ENCODE data around the gene MACROH2A1. TPM values are rescaled to one million over a fixed set of nuclear protein-coding genes. Genes with fewer than 3 reads are reported as not detected.

Gene MACROH2A1
- total and polyA plus RNA-seq, 2 of the 4 experiments (the other 2 are of a cell fraction) = 122 to 126 TPM

DNA sequence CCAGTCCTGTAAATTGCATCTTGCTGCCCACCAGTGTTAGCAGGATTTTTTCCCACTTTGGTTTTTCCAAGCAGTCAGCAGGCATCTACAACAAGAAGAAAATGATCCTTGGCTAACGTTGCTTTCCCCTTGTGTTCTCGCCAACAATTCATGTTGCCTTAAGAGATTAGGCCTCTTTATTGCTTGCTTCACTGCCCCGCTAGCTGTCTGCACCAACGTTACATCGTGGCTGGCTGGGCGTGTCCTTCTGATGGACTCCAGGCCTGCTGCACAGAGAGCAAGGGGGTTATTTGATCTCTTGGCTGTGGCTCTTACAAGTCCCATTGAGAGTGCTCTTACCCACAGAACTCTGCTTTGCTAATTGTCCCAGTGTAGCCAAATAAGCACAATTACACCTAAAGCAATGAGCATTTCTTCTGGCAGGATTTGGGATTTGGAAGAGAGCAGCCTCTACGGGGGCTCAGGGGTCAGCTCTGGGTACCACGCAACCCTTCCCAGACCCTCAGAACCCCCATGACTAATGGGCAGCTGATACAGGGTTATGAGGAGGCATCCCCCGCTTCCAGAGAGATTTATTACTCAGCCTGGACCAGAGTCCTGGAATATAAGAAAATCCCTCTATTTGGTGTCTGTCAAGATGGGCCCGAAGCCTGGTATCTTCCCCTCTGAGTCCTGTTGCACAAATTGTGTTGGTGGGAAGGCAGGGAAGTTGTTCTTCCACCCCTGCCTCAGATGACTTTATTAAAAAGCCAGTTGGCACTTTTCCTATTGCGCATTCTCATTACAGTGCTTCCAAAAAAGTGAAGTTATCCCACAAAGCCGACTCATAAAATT is 30.5 kb upstream of the MACROH2A1 start:
- Histone ChIP-seq H3K9me1 (ENCODE audit: insufficient read depth, low read length) (peaks cover 8% of the 10 kb centered on the region), H2BK15ac (ENCODE audit: low read depth, low read length) (no peak overlapping the region), H4K20me1 (ENCODE audit: insufficient read depth, low read length) (0 out of 2 replicates have a peak, but pooled peaks cover 3% of the 10 kb centered on the region), H3K36me3 (ENCODE audit: control insufficient read depth, insufficient read depth, low read length) (no peaks in the 10 kb centered on the region), H3K27me3 (ENCODE audit: control insufficient read depth, insufficient read depth, low read length) (no peaks in the 10 kb centered on the region), H3K56ac (ENCODE audit: extremely low read depth, insufficient read depth, low read length) (no peak overlapping the region), H4K8ac (ENCODE audit: low read depth in 2 of 2, low read length in 2 of 2) (no peak overlapping the region), H3K4me3 (ENCODE audit: insufficient read depth, low read depth, low read length) (no peak overlapping the region), H3K79me1 (ENCODE audit: low read depth in 1 of 2, low read length in 2 of 2) (no peaks in the 10 kb centered on the region), H4K5ac (ENCODE audit: low read depth, low read length) (no peak overlapping the region), H3K23ac (ENCODE audit: low read depth, low read length) (no peak overlapping the region), H2BK20ac (ENCODE audit: low read depth, low read length) (no peak overlapping the region), H3K27ac (ENCODE audit: insufficient read depth, low read length) (no peak overlapping the region), H2AK5ac (ENCODE audit: low read depth, low read length) (no peak overlapping the region), H3K4me2 (ENCODE audit: low read depth, low read length) (no peak overlapping the region), H3K9me3 (ENCODE audit: control insufficient read depth, insufficient read depth, low read length) (peaks cover 5% of the 10 kb centered on the region), H3K14ac (replicated peaks; ENCODE audit: low read depth, low read length) (no peak overlapping the region), H3K4me1 (ENCODE audit: control insufficient read depth, insufficient read depth, low read length) (peaks cover 9% of the 10 kb centered on the region), H4K91ac (ENCODE audit: insufficient read depth, low read depth, low read length) (no peak overlapping the region), H2BK120ac (ENCODE audit: low read depth, low read length) (no peak overlapping the region), H2BK5ac (ENCODE audit: low read depth, low read length, poor library complexity, severe bottlenecking) (no peak overlapping the region), H2AK9ac (replicated peaks; ENCODE audit: low read depth, low read length, poor library complexity) (no peak overlapping the region), H3K4ac (ENCODE audit: low read depth, low read length) (no peak overlapping the region), H2AFZ (replicated peaks; ENCODE audit: low read length, poor library complexity) (peak overlapping the region; percentile 53), H3K18ac (ENCODE audit: low read depth, low read length) (no peak overlapping the region), H3K9ac (ENCODE audit: low read depth, low read length) (no peak overlapping the region)
- 34% methylated on average over 2 of the region's 12 CpGs; no CpG with 5 or more reads in 1 of the 2 experiments for WGBS, 2 experiments (ENCODE audit: extremely low coverage in 2 of 2, insufficient read length in 1 of 2)
- intact Hi-C loops (cut with micrococcal nuclease) (loop anchor here (10.0 kb wide), 1 partner anchor 225 kb away; no protein-coding TSS in a partner anchor), dilution Hi-C loops (cut with HindIII; ENCODE audit: low sequenced_read_pairs, unreplicated experiment) (no loop called here), in situ Hi-C loops (cut with MboI; ENCODE audit: low sequenced_read_pairs) (no loop called here)
- TF ChIP-seq, protein P1, sequence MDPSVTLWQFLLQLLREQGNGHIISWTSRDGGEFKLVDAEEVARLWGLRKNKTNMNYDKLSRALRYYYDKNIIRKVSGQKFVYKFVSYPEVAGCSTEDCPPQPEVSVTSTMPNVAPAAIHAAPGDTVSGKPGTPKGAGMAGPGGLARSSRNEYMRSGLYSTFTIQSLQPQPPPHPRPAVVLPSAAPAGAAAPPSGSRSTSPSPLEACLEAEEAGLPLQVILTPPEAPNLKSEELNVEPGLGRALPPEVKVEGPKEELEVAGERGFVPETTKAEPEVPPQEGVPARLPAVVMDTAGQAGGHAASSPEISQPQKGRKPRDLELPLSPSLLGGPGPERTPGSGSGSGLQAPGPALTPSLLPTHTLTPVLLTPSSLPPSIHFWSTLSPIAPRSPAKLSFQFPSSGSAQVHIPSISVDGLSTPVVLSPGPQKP (IDR thresholded peaks at IDR 0.05; ENCODE audit: borderline replicate concordance, low read depth, low read length) = no peak
- TF ChIP-seq FOS (IDR thresholded peaks at IDR 0.05; ENCODE audit: low read depth, low read length) = no peak
- TF ChIP-seq USF2 (IDR thresholded peaks at IDR 0.05; ENCODE audit: low read depth, low read length) = no peak
- no peak for TF ChIP-seq RAD21 (IDR thresholded peaks at IDR 0.05; ENCODE audit: low read length)
- TF ChIP-seq NFE2L2 (IDR thresholded peaks at IDR 0.05; ENCODE audit: low read depth, low read length) = no peak
- TF ChIP-seq, protein P2, sequence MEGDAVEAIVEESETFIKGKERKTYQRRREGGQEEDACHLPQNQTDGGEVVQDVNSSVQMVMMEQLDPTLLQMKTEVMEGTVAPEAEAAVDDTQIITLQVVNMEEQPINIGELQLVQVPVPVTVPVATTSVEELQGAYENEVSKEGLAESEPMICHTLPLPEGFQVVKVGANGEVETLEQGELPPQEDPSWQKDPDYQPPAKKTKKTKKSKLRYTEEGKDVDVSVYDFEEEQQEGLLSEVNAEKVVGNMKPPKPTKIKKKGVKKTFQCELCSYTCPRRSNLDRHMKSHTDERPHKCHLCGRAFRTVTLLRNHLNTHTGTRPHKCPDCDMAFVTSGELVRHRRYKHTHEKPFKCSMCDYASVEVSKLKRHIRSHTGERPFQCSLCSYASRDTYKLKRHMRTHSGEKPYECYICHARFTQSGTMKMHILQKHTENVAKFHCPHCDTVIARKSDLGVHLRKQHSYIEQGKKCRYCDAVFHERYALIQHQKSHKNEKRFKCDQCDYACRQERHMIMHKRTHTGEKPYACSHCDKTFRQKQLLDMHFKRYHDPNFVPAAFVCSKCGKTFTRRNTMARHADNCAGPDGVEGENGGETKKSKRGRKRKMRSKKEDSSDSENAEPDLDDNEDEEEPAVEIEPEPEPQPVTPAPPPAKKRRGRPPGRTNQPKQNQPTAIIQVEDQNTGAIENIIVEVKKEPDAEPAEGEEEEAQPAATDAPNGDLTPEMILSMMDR (conservative IDR thresholded peaks at IDR 0.05; ENCODE audit: low read depth, low read length) = no peak
- no peak for TF ChIP-seq RFX5 (IDR thresholded peaks at IDR 0.05; ENCODE audit: low read depth, low read length)
- TF ChIP-seq MXI1 (IDR thresholded peaks at IDR 0.05; ENCODE audit: borderline replicate concordance, low read depth, low read length) = no peak
- no peak for TF ChIP-seq CHD1 (IDR thresholded peaks at IDR 0.05; ENCODE audit: low read depth, low read length)
- TF ChIP-seq RCOR1 (IDR thresholded peaks at IDR 0.05; ENCODE audit: insufficient replicate concordance, low read length) = no peak
- no peak for TF ChIP-seq MAFK (IDR thresholded peaks at IDR 0.05; ENCODE audit: low read depth, low read length)
- no peak for TF ChIP-seq CEBPB (IDR thresholded peaks at IDR 0.05; ENCODE audit: low read depth, low read length)
- ATAC-seq (ENCODE audit: low read depth) = no peak
- ChIA-PET POLR2A (ENCODE audit: unreplicated experiment) (no interaction called here), CTCF (no interaction called here)
- no TSS peak for BruUV-seq (replicated peaks)
- no peak for DNase-seq

All from IMR-90 (cell line).